Measurements from ENCODE around the gene NEDD8. TPM values are rescaled to one million over a fixed set of nuclear protein-coding genes. Genes with fewer than 3 reads are reported as not detected.

Gene NEDD8
- total and polyA plus RNA-seq, 2 experiments from 2014 or later, result 138 to 326 TPM

DNA sequence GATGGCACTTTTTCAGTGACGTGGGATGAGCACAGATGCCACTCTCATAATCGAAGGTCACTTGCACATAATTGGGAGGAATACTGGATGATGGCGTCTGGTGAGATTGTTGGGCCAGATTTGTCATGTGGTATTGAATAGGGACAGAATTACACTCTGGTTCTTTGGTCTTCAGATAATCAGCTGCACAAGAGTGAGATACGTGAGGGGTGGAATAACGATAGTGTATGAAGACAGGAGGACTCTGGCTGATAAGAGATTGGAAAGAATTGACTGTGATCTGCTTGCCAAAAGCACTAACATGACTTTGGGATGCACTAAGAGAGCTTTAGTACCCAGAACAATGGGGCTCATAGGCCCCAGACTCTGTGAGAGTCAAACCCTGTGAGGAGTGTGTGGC is 46.3 kb upstream of the NEDD8 start:
- peaks cover 16% of the 10 kb centered on the region; the same call in 1 of the 2 replicates for H3K4me1 ChIP-seq (ENCODE audit: insufficient read depth)
- no peaks in the 10 kb centered on the region for H3K36me3 ChIP-seq (ENCODE audit: low read depth)
- H3K9ac ChIP-seq, result no peak overlapping the region
- no peaks in the 10 kb centered on the region for H3K27me3 ChIP-seq (replicated peaks; ENCODE audit: insufficient read depth)
- H4K20me1 ChIP-seq (ENCODE audit: insufficient read depth), result no peaks in the 10 kb centered on the region
- DNase-seq, result no peak
- in situ Hi-C loops (cut with MboI), result no loop called here
- H2AFZ ChIP-seq, result no peak overlapping the region
- H3K79me2 ChIP-seq (ENCODE audit: insufficient read depth), result no peaks in the 10 kb centered on the region
- 88 to 91% methylated on average over 5 of the region's 5 CpGs for WGBS, 2 experiments (ENCODE audit: low coverage in 1 of 2, low lambda C conversion rate in 2 of 2, missing lambda C conversion rate in 2 of 2)
- H3K27ac ChIP-seq, result no peak overlapping the region
- H3K4me2 ChIP-seq (ENCODE audit: unreplicated experiment), result no peak overlapping the region
- H3K9me2 ChIP-seq (ENCODE audit: insufficient read depth), result no peaks in the 10 kb centered on the region
- no peak overlapping the region for H3K4me3 ChIP-seq
- no peaks in the 10 kb centered on the region for H3K9me3 ChIP-seq (ENCODE audit: low read depth)
- TF ChIP-seq EZH2phosphoT487 (IDR thresholded peaks at IDR 0.05; ENCODE audit: insufficient read depth, low read depth) (no peak), EZH2 (IDR thresholded peaks at IDR 0.05; ENCODE audit: insufficient read depth, poor library complexity, severe bottlenecking) (no peak)
- no peaks in the 10 kb centered on the region for H3F3A ChIP-seq (ENCODE audit: insufficient read depth)

DNA sequence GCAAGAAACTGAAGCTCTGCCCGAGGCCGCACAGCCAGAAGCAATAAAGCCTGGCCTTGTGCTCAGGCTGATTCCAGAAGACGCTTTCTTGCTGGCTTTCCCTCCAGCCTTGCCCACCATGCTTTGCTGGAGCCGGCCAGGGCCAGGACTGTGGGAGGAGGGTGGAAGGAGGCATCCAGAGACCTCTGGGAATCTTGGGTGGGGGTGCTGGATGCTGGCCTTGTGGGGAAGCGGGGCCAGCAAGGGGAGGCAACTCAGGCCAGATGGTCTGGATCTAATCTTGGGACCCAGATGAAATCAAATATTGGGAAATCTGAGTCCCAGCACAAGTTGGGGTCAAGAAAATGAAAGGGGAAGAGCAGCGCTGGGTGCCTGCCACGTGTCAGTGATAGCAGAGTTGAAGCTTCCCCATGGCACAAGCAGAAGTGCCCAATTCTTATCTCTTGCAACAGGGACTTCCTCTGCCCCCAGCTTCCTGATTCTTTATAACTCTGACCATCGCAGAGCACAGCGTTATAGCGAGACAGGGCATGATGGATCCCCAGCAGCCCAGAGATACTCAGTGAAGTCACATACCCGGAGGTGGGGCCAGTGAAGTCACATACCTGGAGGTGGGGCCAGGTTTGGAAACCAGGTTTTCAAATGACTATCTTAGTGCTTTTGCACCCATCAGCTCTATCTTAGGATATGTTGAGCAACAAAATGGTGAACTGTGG is 45.6 kb upstream of the NEDD8 start:
- Histone ChIP-seq H4K20me1 (ENCODE audit: insufficient read depth) (no peaks in the 10 kb centered on the region), H3K4me1 (ENCODE audit: insufficient read depth) (peaks cover 16% of the 10 kb centered on the region; the same call in 1 of the 2 replicates), H3K9me3 (ENCODE audit: low read depth) (no peaks in the 10 kb centered on the region), H3K79me2 (ENCODE audit: insufficient read depth) (no peaks in the 10 kb centered on the region), H3K4me2 (ENCODE audit: unreplicated experiment) (no peak overlapping the region), H3K9me2 (ENCODE audit: insufficient read depth) (no peaks in the 10 kb centered on the region), H3K9ac (no peak overlapping the region), H3K36me3 (ENCODE audit: low read depth) (no peaks in the 10 kb centered on the region), H3K4me3 (no peak overlapping the region), H3F3A (ENCODE audit: insufficient read depth) (no peaks in the 10 kb centered on the region), H2AFZ (no peak overlapping the region), H3K27ac (no peak overlapping the region), H3K27me3 (replicated peaks; ENCODE audit: insufficient read depth) (no peaks in the 10 kb centered on the region)
- 54 to 59% methylated on average over 11 of the region's 11 CpGs for WGBS, 2 experiments (ENCODE audit: low coverage in 1 of 2, low lambda C conversion rate in 2 of 2, missing lambda C conversion rate in 2 of 2)
- DNase-seq, result no peak
- in situ Hi-C loops (cut with MboI), result no loop called here
- no peak for TF ChIP-seq EZH2 (IDR thresholded peaks at IDR 0.05; ENCODE audit: insufficient read depth, poor library complexity, severe bottlenecking)
- no peak for TF ChIP-seq EZH2phosphoT487 (IDR thresholded peaks at IDR 0.05; ENCODE audit: insufficient read depth, low read depth)

DNA sequence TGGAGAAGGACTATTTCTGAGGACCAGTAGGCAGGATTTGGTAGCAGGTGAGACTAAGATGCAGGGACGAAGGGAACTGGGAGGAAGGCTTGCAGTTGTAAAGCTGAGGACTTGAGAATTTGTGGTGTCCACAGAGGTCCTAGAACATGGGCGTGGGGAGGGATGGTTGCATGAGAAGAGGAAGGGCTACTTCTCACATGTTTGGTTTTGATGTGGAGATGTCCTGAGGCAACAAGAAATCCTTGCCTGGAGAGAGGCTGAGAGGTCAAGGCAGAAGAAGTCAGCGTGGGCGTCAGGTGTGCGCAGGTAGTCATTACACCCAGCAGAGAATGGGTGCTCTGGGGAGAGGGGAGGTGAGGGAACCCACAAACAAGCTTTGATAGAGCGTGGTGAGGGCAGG is 44.9 kb upstream of the NEDD8 start:
- peaks cover 16% of the 10 kb centered on the region; the same call in 1 of the 2 replicates for H3K4me1 ChIP-seq (ENCODE audit: insufficient read depth)
- no peak for DNase-seq
- no peak overlapping the region for H3K9ac ChIP-seq
- TF ChIP-seq EZH2 (IDR thresholded peaks at IDR 0.05; ENCODE audit: insufficient read depth, poor library complexity, severe bottlenecking) (no peak), EZH2phosphoT487 (IDR thresholded peaks at IDR 0.05; ENCODE audit: insufficient read depth, low read depth) (no peak)
- no peaks in the 10 kb centered on the region for H3K36me3 ChIP-seq (ENCODE audit: low read depth)
- no peaks in the 10 kb centered on the region for H3K27me3 ChIP-seq (replicated peaks; ENCODE audit: insufficient read depth)
- H3K27ac ChIP-seq, result no peak overlapping the region
- WGBS, 2 experiments (ENCODE audit: low coverage in 1 of 2, low lambda C conversion rate in 2 of 2, missing lambda C conversion rate in 2 of 2), result 67 to 73% methylated on average over 6 of the region's 6 CpGs
- H4K20me1 ChIP-seq (ENCODE audit: insufficient read depth), result no peaks in the 10 kb centered on the region
- no peak overlapping the region for H3K4me2 ChIP-seq (ENCODE audit: unreplicated experiment)
- no peaks in the 10 kb centered on the region for H3K9me3 ChIP-seq (ENCODE audit: low read depth)
- H3K4me3 ChIP-seq, result no peak overlapping the region
- H3F3A ChIP-seq (ENCODE audit: insufficient read depth), result no peaks in the 10 kb centered on the region
- no peaks in the 10 kb centered on the region for H3K9me2 ChIP-seq (ENCODE audit: insufficient read depth)
- in situ Hi-C loops (cut with MboI), result no loop called here
- no peaks in the 10 kb centered on the region for H3K79me2 ChIP-seq (ENCODE audit: insufficient read depth)
- H2AFZ ChIP-seq, result no peak overlapping the region

GRCh38 chr14:24274101-24274543 is 42.0 kb upstream of the NEDD8 start:
- Histone ChIP-seq H3K79me2 (ENCODE audit: insufficient read depth) (peaks cover 5% of the 10 kb centered on the region; the same call in 1 of the 2 replicates), H3K4me2 (ENCODE audit: unreplicated experiment) (no peak overlapping the region), H3K9ac (no peak overlapping the region), H3K36me3 (ENCODE audit: low read depth) (no peaks in the 10 kb centered on the region), H3K27me3 (replicated peaks; ENCODE audit: insufficient read depth) (no peaks in the 10 kb centered on the region), H3K4me1 (ENCODE audit: insufficient read depth) (peaks cover 8% of the 10 kb centered on the region; the same call in 1 of the 2 replicates), H3K9me2 (ENCODE audit: insufficient read depth) (no peaks in the 10 kb centered on the region), H3K9me3 (ENCODE audit: low read depth) (no peaks in the 10 kb centered on the region), H4K20me1 (ENCODE audit: insufficient read depth) (no peaks in the 10 kb centered on the region), H2AFZ (no peak overlapping the region), H3K27ac (no peak overlapping the region), H3K4me3 (no peak overlapping the region), H3F3A (ENCODE audit: insufficient read depth) (no peaks in the 10 kb centered on the region)
- no peak for DNase-seq
- in situ Hi-C loops (cut with MboI), result no loop called here
- 89 to 95% methylated on average over 3 of the region's 3 CpGs for WGBS, 2 experiments (ENCODE audit: low coverage in 1 of 2, low lambda C conversion rate in 2 of 2, missing lambda C conversion rate in 2 of 2)
- TF ChIP-seq EZH2 (IDR thresholded peaks at IDR 0.05; ENCODE audit: insufficient read depth, poor library complexity, severe bottlenecking) (no peak), EZH2phosphoT487 (IDR thresholded peaks at IDR 0.05; ENCODE audit: insufficient read depth, low read depth) (no peak)

Data from GM23248 (cell line).